Hepatocyte (in vitro differentiated cells): ENCODE results near the gene SLC4A11. TPM values are rescaled to one million over a fixed set of nuclear protein-coding genes. Genes with fewer than 3 reads are reported as not detected.

Source experiments
- DNase-seq: peaks from one replicate; pipeline ENCODE4 v3.0.0-alpha.2; 2016; ENCODE audit warnings: low spot score
- H2AFZ ChIP-seq: fragments of 200-600 bp; sonication (generic); 2 replicates; pipeline ENCODE4 v1.6.0; 2016; ENCODE audit warnings: antibody characterized with exemption, mild to moderate bottlenecking
- H3K27ac ChIP-seq: fragments of 200-600 bp; sonication (generic); 2 replicates; pipeline ENCODE4 v1.5.1; 2016; ENCODE audit warnings: mild to moderate bottlenecking
- H3K27me3 ChIP-seq: fragments of 200-600 bp; sonication (generic); 2 replicates; pipeline ENCODE4 v1.6.1; 2016
- H3K36me3 ChIP-seq: fragments of 200-600 bp; sonication (generic); replicated peaks from 2 replicates; pipeline ENCODE4 v1.5.1; 2016; ENCODE audit warnings: low read depth; ENCODE audit not compliant: insufficient read depth
- H3K4me1 ChIP-seq: fragments of 200-600 bp; sonication (generic); 2 replicates; pipeline ENCODE4 v1.5.1; 2016; ENCODE audit warnings: mild to moderate bottlenecking, moderate library complexity; ENCODE audit not compliant: insufficient read depth
- H3K4me2 ChIP-seq: fragments of 200-600 bp; sonication (generic); 2 replicates; pipeline ENCODE4 v1.6.0; 2016
- H3K4me3 ChIP-seq: fragments of 200-600 bp; sonication (generic); 2 replicates; pipeline ENCODE4 v1.5.1; 2016; ENCODE audit warnings: mild to moderate bottlenecking
- H3K79me2 ChIP-seq: fragments of 200-600 bp; sonication (generic); 2 replicates; pipeline ENCODE4 v1.6.0; 2017; ENCODE audit warnings: mild to moderate bottlenecking
- H3K9me2 ChIP-seq: fragments of 200-600 bp; sonication (generic); replicated peaks from 2 replicates; pipeline ENCODE4 v1.6.0; 2017; ENCODE audit warnings: mild to moderate bottlenecking; ENCODE audit not compliant: insufficient read depth
- H3K9me3 ChIP-seq: fragments of 200-600 bp; sonication (generic); 2 replicates; pipeline ENCODE4 v1.5.1; 2016; ENCODE audit warnings: low read depth, mild to moderate bottlenecking
- H4K20me1 ChIP-seq: fragments of 200-600 bp; sonication (generic); 2 replicates; pipeline ENCODE4 v1.6.0; 2016; ENCODE audit warnings: mild to moderate bottlenecking; ENCODE audit not compliant: insufficient read depth, poor library complexity, severe bottlenecking
- CTCF ChIP-seq: fragments of 200-600 bp; sonication (generic); IDR thresholded peaks from 2 replicates; pipeline ENCODE4 v1.5.1; 2016; ENCODE audit warnings: antibody characterized with exemption, mild to moderate bottlenecking; ENCODE audit not compliant: poor library complexity
- EZH2 ChIP-seq: fragments of 200-600 bp; sonication (generic); IDR thresholded peaks from 2 replicates; pipeline ENCODE4 v1.6.1; 2016; ENCODE audit warnings: antibody characterized with exemption, mild to moderate bottlenecking, borderline replicate concordance
- EZH2phosphoT487 ChIP-seq: fragments of 200-600 bp; sonication (generic); IDR thresholded peaks from one replicate; pipeline ENCODE4 v1.6.1; 2018; ENCODE audit warnings: antibody characterized with exemption, mild to moderate bottlenecking, low read depth, moderate library complexity; ENCODE audit not compliant: unreplicated experiment, severe bottlenecking
- WGBS: methylation state at CpG from one replicate; pipeline ENCODE4 v1.1.6; 2016; ENCODE audit warnings: low lambda C conversion rate; ENCODE audit errors: missing lambda C conversion rate; 5-methylcytosine and 5-hydroxymethylcytosine counted together
- polyA plus RNA-seq: library from polyadenylated mRNA; unstranded; fragments of >200 nt; fragmentation: Nextera tagmentation; extraction: Ambion mirVana; gene quantifications from 2 replicates; pipeline ENCODE4 v1.2.1, GENCODE V29; 2016
- total RNA-seq: library from RNA; depleted of rRNA; stranded (reverse); fragments of >200 nt; gene quantifications from 2 replicates; pipeline ENCODE4 v1.2.3, GENCODE V29; 2014

SLC4A11 gene
- total and polyA plus RNA-seq, 2 experiments from 2014 or later: 0.37 to 1.3 TPM

GRCh38 chr20:3193806-3194616 is 45.0 kb downstream of the SLC4A11 start:
- Histone ChIP-seq H3K9me2 (no peaks in the 10 kb centered on the region), H3K4me1 (no peaks in the 10 kb centered on the region), H3K27me3 (no peaks in the 10 kb centered on the region), H4K20me1 (no peaks in the 10 kb centered on the region), H2AFZ (no peak overlapping the region), H3K4me2 (no peak overlapping the region), H3K79me2 (no peaks in the 10 kb centered on the region), H3K4me3 (no peak overlapping the region), H3K27ac (no peak overlapping the region), H3K36me3 (no peaks in the 10 kb centered on the region), H3K9me3 (no peaks in the 10 kb centered on the region)
- WGBS: 94% methylated on average over 10 of the region's 14 CpGs
- DNase-seq: no peak
- TF ChIP-seq CTCF (no peak), EZH2phosphoT487 (no peak), EZH2 (no peak)

- WGBS: 97% methylated on average over 18 of the region's 18 CpGs
- Histone ChIP-seq H3K27me3 (no peaks in the 10 kb centered on the region), H2AFZ (no peak overlapping the region), H3K27ac (no peak overlapping the region), H3K4me3 (no peak overlapping the region), H4K20me1 (no peaks in the 10 kb centered on the region), H3K4me1 (no peaks in the 10 kb centered on the region), H3K4me2 (no peak overlapping the region), H3K9me3 (no peaks in the 10 kb centered on the region), H3K36me3 (no peaks in the 10 kb centered on the region), H3K79me2 (no peaks in the 10 kb centered on the region), H3K9me2 (no peaks in the 10 kb centered on the region)
- no peak for TF ChIP-seq EZH2phosphoT487
- TF ChIP-seq EZH2: no peak
- no peak for TF ChIP-seq CTCF
- DNase-seq: no peak
These were observed 46.6 kb downstream of the SLC4A11 start for GRCh38 chr20:3192226-3193015.

GRCh38 chr20:3190681-3191111 is 48.3 kb downstream of the SLC4A11 start:
- Histone ChIP-seq H2AFZ (no peak overlapping the region), H3K4me1 (no peaks in the 10 kb centered on the region), H3K9me3 (no peaks in the 10 kb centered on the region), H4K20me1 (no peaks in the 10 kb centered on the region), H3K27ac (no peak overlapping the region), H3K4me3 (no peak overlapping the region), H3K36me3 (no peaks in the 10 kb centered on the region), H3K79me2 (no peaks in the 10 kb centered on the region), H3K9me2 (no peaks in the 10 kb centered on the region), H3K27me3 (no peaks in the 10 kb centered on the region), H3K4me2 (no peak overlapping the region)
- 94% methylated on average over 14 of the region's 14 CpGs for WGBS
- no peak for TF ChIP-seq EZH2phosphoT487
- no peak for TF ChIP-seq EZH2
- no peak for TF ChIP-seq CTCF
- no peak for DNase-seq
